ENCODE measurements around the gene CDC20B.

The CDC20B gene, protein sequence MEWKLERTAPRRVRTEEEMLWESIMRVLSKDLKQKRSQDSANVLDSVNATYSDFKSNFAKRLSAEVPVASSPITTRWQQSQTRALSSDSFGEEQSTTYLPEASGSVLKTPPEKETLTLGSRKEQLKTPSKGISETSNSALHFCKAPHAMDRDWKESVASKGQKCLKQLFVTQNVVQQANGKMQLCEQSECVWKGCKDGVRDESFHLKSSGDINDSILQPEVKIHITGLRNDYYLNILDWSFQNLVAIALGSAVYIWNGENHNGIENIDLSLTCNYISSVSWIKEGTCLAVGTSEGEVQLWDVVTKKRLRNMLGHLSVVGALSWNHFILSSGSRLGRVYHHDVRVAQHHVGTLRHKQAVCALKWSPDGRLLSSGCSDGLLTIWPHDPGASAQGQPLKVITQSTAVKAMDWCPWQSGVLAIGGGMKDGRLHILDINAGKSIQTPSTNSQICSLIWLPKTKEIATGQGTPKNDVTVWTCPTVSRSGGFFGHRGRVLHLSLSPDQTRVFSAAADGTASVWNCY

GRCh38 chr5:55172937-55173686 lies at the start of gene CDC20B:
Gene CDC20B (minus strand): TSS chr5:55173177. CDS start chr5:55173000, 177 bp downstream.
- peak; percentile 87 for DNase-seq (ENCODE audit: low read depth)

DNA sequence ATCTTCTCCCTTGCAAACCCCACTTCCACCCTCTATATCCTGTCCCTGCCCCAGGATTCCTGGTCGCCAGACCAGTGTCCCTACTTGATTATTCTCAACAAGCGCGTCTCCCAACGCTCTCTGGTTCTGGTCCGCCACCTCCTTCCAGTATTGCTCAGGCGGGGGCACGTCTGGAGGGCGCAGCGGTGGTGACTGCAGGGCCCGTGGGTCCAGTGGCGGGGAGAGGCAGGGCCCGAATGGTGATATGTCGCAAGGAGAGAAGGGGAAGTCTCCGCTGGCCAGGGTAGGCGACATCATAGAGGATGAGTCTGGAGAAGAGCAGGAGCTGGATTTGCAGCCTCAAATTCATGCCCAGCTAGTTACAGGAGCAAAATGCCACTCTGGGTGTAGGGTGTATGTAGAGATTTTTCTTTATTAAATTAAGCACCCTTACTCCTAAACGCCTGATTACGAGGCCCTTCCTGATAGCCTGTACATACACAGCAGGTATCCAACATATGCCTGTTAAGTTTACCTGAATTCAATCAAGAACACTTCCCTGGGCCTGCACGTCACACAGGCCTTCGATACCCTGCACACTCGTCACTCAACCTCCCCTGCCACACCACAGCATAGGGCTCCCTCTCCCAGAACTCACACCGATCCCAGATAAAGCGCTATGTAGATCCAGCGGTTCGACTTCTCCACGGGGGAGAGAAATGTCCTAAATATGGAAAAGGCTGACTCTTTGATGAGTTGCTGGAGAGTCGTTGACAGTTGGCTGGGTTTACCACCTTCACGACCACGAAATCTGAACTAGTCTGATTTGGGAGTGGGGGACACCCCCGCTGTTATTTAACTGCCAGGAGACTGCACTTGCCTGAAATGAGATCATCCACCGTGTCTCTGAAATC lies 49.4 kb upstream of the CDC20B start:
- no peak for DNase-seq (ENCODE audit: low read depth)

DNA sequence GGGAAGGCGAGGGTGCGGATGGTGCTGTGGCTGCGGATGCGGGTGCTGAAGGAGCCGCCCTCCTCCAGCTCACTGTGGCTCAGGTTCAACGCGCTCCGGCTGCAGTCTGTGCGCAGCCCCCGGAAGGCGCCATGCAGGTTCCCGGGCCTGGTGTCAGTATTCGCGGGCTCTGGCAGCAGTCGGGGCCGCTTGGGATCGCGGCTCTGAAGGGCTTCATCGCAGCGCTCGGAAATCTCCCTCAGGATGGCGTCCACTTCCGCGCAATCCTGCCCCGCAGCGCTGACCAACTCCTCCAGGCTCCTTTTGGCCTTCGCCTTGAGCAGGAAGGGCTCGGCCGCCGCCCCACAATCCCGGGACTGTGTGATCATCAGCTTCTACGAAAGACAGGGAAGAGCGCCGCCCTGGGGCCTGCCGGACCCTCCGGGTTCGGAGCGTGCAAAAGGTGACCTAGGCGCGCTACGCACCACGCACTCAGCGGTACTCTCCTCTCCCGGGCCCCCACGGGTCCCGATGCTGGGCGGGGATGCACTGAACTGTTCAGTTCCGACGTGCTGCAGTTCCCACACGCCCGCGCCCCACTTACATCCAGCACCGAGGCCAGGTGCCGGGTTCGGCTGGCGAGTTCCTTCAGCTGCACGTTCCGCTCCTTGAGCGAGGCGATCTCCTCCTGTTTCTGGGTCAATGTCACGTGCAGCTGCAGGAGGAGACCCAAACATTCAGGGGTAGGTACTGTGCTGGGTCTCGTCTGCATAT lies 47.6 kb upstream of the CDC20B start:
- peak; percentile 27 for DNase-seq (ENCODE audit: low read depth)

DNA sequence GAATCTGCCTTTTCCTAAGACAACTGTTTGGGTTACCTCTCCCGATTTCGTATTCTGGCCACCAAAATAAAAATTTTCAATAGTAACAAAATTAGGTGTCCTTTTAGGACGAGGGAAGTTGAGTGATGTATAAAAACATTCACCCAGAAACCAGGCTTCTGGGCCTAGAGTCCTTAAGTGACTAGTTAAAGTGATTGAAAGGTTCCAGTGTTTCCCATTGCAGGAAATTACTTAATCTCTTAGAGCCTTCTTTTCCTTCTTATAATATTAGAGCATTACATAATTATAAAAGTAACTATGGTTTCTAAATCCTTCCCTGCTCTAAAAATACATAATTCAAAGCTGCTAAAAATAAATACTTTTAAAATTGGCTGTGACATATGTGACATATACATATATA lies 46.8 kb upstream of the CDC20B start:
- no peak for DNase-seq (ENCODE audit: low read depth)

- DNase-seq (ENCODE audit: low read depth) = no peak
Measured at GRCh38 chr5:55218967-55219366, 46.0 kb upstream of the CDC20B start.

DNA sequence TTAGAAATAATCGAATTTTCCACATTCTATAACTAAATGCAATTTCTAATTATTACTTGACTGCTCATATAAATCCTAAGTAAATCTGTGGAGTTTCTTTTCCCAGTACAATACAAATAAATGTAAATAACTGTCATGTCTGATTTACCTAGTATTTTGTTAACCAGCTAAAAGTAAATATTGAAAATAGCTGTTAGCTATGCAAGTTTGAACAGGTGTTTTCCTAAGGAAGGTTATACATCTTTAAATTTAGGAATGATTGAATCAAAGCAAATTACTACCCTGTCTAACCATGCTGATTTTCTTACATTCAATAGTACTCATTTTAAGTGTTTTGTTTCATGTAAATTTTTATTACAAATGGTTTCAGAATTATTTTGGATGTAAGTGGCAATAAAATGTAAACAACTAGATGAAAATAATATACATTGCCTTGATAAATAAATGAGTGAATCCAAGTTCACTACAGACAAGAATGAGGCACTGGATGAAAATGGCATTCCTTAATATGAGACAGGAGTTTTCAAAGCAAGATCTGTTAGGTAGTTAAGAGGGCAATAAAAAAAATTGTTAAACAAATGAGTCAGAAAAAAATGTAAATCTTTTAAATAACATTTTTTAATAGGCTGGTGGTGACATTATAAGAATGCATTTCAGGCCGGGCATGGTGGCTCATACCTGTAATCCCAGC lies 38.4 kb upstream of the CDC20B start:
- DNase-seq (ENCODE audit: low read depth) = no peak

- no peak for DNase-seq (ENCODE audit: low read depth)
Measured at GRCh38 chr5:55205001-55205400, 32.0 kb upstream of the CDC20B start.

GRCh38 chr5:55191165-55191564 lies 18.2 kb upstream of the CDC20B start:
- DNase-seq (ENCODE audit: low read depth) = peak; percentile 33

- no peak for DNase-seq (ENCODE audit: low read depth)
Measured at GRCh38 chr5:55188656-55189540, 15.9 kb upstream of the CDC20B start.

DNA sequence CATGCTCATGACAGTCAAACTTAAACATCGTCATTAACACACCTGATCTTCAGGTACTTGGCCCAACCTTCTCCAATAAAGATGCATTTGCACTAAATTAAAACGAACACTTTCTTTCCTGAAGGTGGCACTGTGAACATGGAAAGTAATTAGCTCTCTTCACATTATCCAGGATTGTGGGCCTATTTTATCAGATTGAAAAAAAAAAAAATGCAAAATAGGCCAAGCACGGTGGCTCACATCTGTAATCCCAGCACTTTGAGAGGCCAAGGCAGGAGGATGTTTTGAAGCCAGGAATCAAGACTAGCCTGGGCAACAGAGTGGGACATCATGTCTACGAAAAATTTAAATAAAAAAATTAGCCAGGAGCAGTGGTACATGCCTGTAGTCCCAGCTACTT lies 14.4 kb upstream of the CDC20B start:
- peak; percentile 46 for DNase-seq (ENCODE audit: low read depth)

GRCh38 chr5:55180016-55180415 lies 7.0 kb upstream of the CDC20B start:
- DNase-seq (ENCODE audit: low read depth) = no peak

- DNase-seq (ENCODE audit: low read depth) = no peak
Measured at GRCh38 chr5:55177078-55177477, 4.1 kb upstream of the CDC20B start.

GRCh38 chr5:55176176-55176818 lies 3.3 kb upstream of the CDC20B start:
- peak; percentile 80 for DNase-seq (ENCODE audit: low read depth)

DNA sequence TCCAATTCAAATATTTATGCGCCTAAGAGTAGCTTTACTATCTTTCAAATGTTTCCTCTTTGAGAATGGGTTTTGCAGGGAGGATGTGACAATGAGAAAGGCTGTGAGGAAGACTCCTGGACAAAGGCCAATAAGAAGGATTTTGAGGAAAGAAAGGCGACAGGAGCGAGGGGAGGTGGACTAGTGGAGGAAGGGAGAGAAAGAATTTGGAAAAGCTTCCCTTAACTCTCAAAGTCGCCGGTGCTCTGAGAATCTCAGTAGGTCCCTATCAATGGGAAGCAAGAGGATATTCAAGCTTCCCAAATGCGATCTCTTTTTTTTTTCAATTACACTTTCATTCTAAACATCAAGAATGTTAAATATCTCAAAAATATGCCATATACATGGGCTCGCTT lies 2.8 kb upstream of the CDC20B start:
- DNase-seq (ENCODE audit: low read depth) = no peak

- no peak for DNase-seq (ENCODE audit: low read depth)
Measured at GRCh38 chr5:55173687-55174230, 782 bp upstream of the CDC20B start.

DNA sequence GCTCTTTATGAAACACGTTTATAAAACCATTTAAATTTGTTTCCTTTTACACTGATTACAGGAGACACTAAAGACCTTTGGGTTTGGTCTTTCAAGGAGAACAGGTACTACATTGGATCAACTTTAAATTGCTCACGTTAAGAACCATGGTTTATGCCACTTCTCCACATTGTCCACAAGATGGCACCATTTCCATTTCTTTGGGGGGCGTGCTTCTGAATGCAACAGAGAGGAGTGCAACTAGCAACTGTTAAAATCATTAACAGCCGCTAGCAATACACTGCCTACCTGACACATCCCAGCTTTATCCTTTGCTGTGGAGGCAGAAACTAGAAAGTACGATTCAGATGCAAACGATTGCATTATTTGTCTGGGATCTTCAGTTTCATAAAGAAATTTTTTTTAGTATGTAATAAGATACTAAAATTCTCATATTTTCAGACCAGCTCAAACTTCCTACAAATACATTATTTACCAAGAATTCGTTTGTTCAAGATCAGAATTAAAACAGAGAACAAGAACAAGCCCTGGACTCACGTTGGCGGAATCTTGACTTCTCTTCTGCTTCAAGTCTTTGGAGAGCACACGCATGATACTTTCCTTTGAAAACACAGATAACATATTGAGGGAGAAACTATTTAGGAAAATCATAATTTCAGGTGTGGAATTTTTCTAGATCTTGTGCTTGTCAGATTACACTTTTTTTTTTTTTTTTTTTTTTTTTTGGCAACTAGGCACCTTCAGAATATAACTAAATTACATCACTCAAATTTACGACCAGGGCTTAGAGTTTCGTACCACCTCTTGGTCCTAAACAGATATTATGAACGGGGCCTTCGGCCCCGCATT lies 702 bp downstream of the CDC20B start:
- peak; percentile 87 for DNase-seq (ENCODE audit: low read depth)

GRCh38 chr5:55171471-55171870 lies 1.5 kb downstream of the CDC20B start:
- DNase-seq (ENCODE audit: low read depth) = no peak

DNA sequence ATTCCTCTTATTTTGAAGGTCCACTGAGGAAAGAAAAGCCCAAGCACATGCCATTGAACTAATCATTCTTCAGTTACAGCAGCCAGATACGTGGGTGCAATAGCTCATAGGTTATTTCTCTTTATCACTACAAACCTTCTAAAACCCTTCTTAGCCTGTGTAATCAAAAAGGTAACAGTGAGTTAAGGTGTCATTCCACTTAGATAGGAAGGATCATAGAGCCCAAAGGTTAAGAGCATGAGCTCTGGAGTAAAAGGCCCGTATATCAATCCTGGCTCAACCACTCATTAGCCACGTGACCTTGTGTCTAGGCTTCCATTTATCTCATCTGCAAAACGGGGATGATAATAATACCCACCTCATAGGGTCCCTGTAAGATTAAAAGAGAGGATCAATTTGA lies 10.3 kb downstream of the CDC20B start:
- no peak for DNase-seq (ENCODE audit: low read depth)

Data from ELR (cell line).